Omental fat pad (tissue), 4 donors: ENCODE data around the gene CHMP2A. TPM values are rescaled to one million over a fixed set of nuclear protein-coding genes. Genes with fewer than 3 reads are reported as not detected.

ENCODE experiments used
- ATAC-seq: fragments of 150-250 bp; one replicate; pipeline ENCODE4 v1.9.1; 2016; ENCODE audit warnings: mild to moderate bottlenecking, moderate library complexity; ENCODE audit not compliant: low FRiP score
- DNase-seq: peaks from one replicate; pipeline ENCODE4 v3.0.0-alpha.2; 2019; ENCODE audit warnings: low spot score
- total RNA-seq, 4 donors: library from RNA; depleted of rRNA; stranded (reverse); fragments of >200 nt; gene quantifications; one replicate each; pipeline ENCODE4 v1.1.0, GENCODE V29; 2016
- TF ChIP-seq, protein P1 (sequence below), 3 donors: fragments of 450-650 bp; IDR thresholded peaks; one replicate each; pipeline ENCODE4 v1.5.1; 2016 to 2017; ENCODE audit warnings: antibody characterized with exemption in 3 of 3, mild to moderate bottlenecking in 3 of 3, moderate library complexity in 2 of 3

Gene CHMP2A
- total RNA-seq, 4 donors from 2014 or later, result 87.0 to 115 (median 99.6) TPM

DNA sequence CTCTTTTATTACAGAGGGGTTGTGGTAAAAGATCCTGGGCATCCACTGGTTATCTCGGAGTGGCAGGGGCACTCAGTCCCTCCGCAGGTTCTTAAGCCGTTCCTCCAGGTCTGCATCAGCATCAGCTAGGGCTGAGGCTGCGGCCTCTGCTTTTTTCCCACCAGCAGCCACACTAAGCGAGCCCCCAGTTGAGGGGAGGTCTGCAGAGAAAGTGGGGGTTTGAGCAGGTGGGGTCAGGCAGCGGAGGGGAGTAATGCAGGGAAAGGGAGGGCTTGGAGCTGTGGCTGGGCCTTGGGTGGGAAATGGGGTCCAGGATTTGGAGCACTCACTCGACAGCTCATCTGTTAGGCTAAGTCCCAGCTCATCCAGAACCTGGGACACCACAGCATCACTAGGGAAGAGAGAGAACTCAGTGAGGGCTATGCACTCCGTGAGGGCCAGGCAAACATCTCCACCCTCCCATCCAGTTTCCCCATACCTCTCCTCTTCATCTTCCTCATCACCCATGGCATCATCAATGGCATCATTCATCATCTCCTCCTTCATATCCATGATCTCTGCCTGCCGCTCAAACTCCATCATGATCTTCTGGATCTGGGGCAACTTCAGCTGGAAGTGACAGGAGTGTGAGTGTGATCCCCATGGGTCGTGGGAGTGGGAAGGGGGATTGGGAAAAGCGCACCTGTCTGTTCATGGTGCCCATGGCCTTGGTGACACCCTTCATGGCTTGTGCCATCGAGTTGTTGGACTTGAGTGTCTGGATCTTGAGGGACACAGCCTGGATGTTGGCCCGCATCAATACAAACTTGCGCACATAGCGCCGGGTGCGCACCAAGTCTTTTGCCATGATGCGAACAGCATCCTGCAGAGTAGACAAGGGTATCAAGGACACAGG is 3.1 kb downstream of the CHMP2A start:
- no peak for ATAC-seq
- no peak for DNase-seq
- TF ChIP-seq, protein P1, sequence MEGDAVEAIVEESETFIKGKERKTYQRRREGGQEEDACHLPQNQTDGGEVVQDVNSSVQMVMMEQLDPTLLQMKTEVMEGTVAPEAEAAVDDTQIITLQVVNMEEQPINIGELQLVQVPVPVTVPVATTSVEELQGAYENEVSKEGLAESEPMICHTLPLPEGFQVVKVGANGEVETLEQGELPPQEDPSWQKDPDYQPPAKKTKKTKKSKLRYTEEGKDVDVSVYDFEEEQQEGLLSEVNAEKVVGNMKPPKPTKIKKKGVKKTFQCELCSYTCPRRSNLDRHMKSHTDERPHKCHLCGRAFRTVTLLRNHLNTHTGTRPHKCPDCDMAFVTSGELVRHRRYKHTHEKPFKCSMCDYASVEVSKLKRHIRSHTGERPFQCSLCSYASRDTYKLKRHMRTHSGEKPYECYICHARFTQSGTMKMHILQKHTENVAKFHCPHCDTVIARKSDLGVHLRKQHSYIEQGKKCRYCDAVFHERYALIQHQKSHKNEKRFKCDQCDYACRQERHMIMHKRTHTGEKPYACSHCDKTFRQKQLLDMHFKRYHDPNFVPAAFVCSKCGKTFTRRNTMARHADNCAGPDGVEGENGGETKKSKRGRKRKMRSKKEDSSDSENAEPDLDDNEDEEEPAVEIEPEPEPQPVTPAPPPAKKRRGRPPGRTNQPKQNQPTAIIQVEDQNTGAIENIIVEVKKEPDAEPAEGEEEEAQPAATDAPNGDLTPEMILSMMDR (IDR thresholded peaks at IDR 0.05), result no peak

DNA sequence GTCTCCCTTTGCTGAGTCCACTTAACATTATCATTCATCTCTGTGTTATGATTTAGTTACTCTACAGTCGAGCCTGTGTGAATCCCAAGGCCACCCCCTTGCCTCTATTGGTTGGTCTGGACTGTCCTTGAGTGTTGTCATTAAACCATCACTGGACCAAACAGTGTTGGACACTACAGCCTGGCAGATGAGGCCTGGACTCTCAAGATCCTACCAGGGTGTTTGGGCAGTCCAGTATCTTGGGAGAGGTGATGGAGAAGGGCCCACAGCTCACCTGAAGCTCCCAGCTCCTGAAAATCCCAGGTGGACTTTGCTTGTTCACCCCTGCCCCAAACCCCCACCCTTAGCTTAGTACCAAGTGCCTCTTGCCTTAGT is 3.8 kb downstream of the CHMP2A start:
- DNase-seq (no peak), ATAC-seq (no peak)
- TF ChIP-seq, protein P1 (IDR thresholded peaks at IDR 0.05), result no peak

DNA sequence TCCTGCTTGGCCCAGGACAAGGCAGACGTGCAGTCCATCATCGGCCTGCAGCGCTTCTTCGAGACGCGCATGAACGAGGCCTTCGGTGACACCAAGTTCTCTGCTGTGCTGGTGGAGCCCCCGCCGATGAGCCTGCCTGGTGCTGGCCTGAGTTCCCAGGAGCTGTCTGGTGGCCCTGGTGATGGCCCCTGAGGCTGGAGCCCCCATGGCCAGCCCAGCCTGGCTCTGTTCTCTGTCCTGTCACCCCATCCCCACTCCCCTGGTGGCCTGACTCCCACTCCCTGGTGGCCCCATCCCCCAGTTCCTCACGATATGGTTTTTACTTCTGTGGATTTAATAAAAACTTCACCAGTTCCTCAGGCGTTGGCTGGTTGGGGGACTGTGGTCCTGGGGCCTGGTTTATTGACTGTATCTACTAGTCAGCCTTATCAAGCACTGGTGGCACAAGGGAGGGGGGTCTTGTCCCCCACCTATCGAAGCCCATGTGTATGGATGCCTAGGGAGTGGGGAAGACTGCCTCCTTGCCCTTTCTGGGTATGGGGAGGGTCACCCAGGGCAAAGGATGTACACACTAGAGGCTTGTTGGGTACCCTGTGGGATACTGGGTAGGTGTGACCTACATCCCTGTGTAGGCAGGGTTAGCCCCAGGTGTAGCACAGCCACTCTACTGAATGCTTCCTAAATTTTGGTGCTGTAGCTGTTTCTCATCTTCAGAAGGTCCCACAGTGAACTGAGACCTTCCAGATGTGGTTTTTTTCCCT is 4.4 kb downstream of the CHMP2A start:
- ATAC-seq (no peak), DNase-seq (no peak)
- TF ChIP-seq, protein P1 (IDR thresholded peaks at IDR 0.05), result no peak

DNA sequence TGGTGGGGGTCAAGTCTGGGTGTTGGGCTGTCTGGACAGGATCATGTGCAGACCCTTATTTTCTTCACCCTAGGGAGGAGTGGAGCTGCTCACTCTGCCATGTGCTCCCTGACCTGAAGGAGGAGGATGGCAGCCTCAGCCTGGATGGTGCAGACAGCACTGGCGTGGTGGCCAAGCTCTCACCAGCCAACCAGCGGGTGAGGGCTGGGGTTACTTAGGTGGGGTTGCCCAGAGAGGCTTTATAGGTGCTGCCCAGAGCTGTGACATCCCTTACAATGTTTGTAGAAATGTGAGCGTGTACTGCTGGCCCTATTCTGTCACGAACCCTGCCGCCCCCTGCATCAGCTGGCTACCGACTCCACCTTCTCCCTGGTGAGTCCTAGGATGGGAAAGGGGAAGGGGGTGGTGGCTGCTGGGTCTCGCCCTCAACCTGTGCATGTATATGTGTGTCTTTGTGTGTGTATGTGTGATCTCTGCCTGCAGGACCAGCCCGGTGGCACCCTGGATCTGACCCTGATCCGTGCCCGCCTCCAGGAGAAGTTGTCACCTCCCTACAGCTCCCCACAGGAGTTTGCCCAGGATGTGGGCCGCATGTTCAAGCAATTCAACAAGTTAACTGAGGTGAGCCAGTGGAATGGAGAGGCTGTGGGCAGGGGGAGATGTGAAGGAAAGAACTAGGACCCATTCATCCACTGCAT is 5.1 kb downstream of the CHMP2A start:
- DNase-seq (no peak), ATAC-seq (no peak)
- TF ChIP-seq, protein P1 (IDR thresholded peaks at IDR 0.05), result no peak

DNA sequence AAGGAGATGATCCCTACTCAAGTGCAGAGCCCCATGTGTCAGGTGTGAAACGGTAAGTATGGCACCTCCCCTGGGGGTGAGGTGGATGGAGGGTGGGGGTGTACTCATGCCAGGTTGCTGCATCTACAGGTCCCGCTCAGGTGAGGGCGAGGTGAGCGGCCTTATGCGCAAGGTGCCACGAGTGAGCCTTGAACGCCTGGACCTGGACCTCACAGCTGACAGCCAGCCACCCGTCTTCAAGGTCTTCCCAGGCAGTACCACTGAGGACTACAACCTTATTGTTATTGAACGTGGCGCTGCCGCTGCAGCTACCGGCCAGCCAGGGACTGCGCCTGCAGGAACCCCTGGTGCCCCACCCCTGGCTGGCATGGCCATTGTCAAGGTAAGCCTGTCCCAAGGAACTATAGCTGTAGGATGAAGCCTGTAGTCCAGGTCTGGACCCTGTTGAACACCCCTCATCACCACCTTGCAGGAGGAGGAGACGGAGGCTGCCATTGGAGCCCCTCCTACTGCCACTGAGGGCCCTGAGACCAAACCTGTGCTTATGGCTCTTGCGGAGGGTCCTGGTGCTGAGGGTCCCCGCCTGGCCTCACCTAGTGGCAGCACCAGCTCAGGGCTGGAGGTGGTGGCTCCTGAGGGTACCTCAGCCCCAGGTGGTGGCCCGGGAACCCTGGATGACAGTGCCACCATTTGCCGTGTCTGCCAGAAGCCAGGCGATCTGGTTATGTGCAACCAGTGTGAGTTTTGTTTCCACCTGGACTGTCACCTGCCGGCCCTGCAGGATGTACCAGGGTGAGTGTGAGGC is 5.8 kb downstream of the CHMP2A start:
- DNase-seq (no peak), ATAC-seq (no peak)

More for the DNA sequence above, 5.8 kb downstream of the CHMP2A start:
- TF ChIP-seq, protein P1 (IDR thresholded peaks at IDR 0.05), result no peak
